ENCODE measurements around the gene SPCS2.

DNA sequence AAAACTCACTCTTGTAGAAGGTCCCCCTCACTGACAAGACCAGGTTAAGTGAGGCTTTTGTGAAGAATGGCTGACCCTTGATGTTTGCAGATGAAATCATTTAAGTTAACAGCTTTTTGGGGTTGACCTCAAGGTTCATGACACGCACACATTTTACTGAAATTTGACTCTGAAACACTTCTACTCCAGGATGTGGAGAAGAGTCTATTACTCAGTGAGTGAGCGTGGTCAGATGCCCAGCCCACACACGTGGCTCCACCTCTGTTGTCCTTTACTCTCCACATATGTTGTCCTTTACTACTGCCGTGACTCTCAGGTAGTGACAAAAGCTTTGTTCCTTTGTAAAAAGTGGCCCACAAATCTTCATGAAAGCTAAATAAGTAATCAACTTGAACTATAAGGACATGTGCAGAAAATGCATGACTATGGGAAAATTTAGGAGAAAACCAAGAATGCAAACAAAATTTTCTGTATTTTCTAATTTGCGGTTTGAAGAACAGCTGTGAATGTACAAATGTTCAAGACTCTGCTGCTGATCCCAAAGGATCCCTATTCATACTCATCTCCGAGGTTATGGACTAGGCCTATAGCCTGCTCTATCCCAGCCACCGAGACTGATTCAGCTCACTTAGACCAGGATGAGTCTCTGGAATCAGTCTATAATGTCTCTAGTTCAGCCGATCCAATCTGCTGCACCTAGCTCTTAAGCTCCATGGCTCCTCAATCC is 22.6 kb upstream of the SPCS2 start:
- no peak for TF ChIP-seq POLR2A (IDR thresholded peaks at IDR 0.05)
- TF ChIP-seq CTCF (IDR thresholded peaks at IDR 0.05): no peak
